Measurements from ENCODE around the gene TRAPPC1. TPM values are rescaled to one million over a fixed set of nuclear protein-coding genes. Genes with fewer than 3 reads are reported as not detected.

TRAPPC1 gene
- total RNA-seq, 2 donors from 2014 or later: 10.5 to 40.0 TPM

GRCh38 chr17:7916385-7916682 is 15.4 kb downstream of the TRAPPC1 start:
- H3K27me3 ChIP-seq: no peaks in the 10 kb centered on the region
- TF ChIP-seq POLR2A (IDR thresholded peaks at IDR 0.05) (no peak), CTCF (IDR thresholded peaks at IDR 0.05) (no peak)
- no peaks in the 10 kb centered on the region for H3K9me3 ChIP-seq
- WGBS, 2 donors: 50 to 80% methylated on average over 9 to 15 of the region's 15 CpGs
- H3K4me1 ChIP-seq: peaks cover 23% of the 10 kb centered on the region
- intact Hi-C loops (cut with DNase I): no loop called here
- DNase-seq (no peak), ATAC-seq (no peak)
- peak overlapping the region in 1 of 2 donors; percentile 19 for H3K4me3 ChIP-seq
- H3K36me3 ChIP-seq (replicated peaks in 1 of 2; ENCODE audit: insufficient read depth in 1 of 2, low read depth in 2 of 2): no peaks in the 10 kb centered on the region
- peak overlapping the region; percentile 76 to 90 (median 83) for H3K27ac ChIP-seq

- H3K36me3 ChIP-seq (replicated peaks in 1 of 2; ENCODE audit: insufficient read depth in 1 of 2, low read depth in 2 of 2): no peaks in the 10 kb centered on the region
- H3K9me3 ChIP-seq: no peaks in the 10 kb centered on the region
- WGBS, 2 donors: 0 to 1% methylated on average over 26 to 100 of the region's 100 CpGs
- no peaks in the 10 kb centered on the region for H3K27me3 ChIP-seq
- H3K4me1 ChIP-seq: peaks cover 23% of the 10 kb centered on the region
- DNase-seq: peak; percentile 88 to 93 (median 90)
- ATAC-seq: peak; percentile 88
- TF ChIP-seq CTCF (IDR thresholded peaks at IDR 0.05) (peak in 1 of 7 experiments; percentile 19), POLR2A (IDR thresholded peaks at IDR 0.05) (peak in 2 of 3 donors; percentile 55 to 57)
- peak within 1 kb of the TSS; percentile 19 to 25 for H3K4me3 ChIP-seq
- intact Hi-C loops (cut with DNase I): no loop called here
- H3K27ac ChIP-seq: peak within 1 kb of the TSS; percentile 76 to 90 (median 83)
These were observed 15.9 kb downstream of the TRAPPC1 start, which contains the start of gene RNF227 for GRCh38 chr17:7915611-7916384. Gene RNF227 (minus strand): TSS chr17:7916289. CDS start chr17:7916195, 94 bp downstream.

GRCh38 chr17:7915179-7915610 is 16.6 kb downstream of the TRAPPC1 start:
- WGBS, 2 donors: 1 to 2% methylated on average over 7 to 15 of the region's 15 CpGs
- Histone ChIP-seq H3K27ac (peak overlapping the region; percentile 76 to 90 (median 83)), H3K4me1 (peaks cover 23% of the 10 kb centered on the region), H3K4me3 (peak overlapping the region in 1 of 2 donors; percentile 25), H3K36me3 (replicated peaks in 1 of 2; ENCODE audit: insufficient read depth in 1 of 2, low read depth in 2 of 2) (peaks cover 0 to 4% of the 10 kb centered on the region in 2 donors), H3K9me3 (no peaks in the 10 kb centered on the region), H3K27me3 (no peaks in the 10 kb centered on the region)
- ATAC-seq (peak; percentile 56), DNase-seq (peak; percentile 56 to 74 (median 64))
- no peak for TF ChIP-seq CTCF (IDR thresholded peaks at IDR 0.05)
- no peak for TF ChIP-seq POLR2A (IDR thresholded peaks at IDR 0.05)
- intact Hi-C loops (cut with DNase I): no loop called here

GRCh38 chr17:7912927-7913524 is 18.7 kb downstream of the TRAPPC1 start:
- intact Hi-C loops (cut with DNase I): loop anchor here (5.0 kb wide), 1 partner anchor 74 kb away; no protein-coding TSS in a partner anchor
- H3K4me1 ChIP-seq: peaks cover 23% of the 10 kb centered on the region
- H3K27ac ChIP-seq: peak overlapping the region in 1 of 4 donors; percentile 32
- no peaks in the 10 kb centered on the region for H3K9me3 ChIP-seq
- peaks cover 0 to 14% of the 10 kb centered on the region in 2 donors for H3K36me3 ChIP-seq (replicated peaks in 1 of 2; ENCODE audit: insufficient read depth in 1 of 2, low read depth in 2 of 2)
- no peak overlapping the region for H3K4me3 ChIP-seq
- H3K27me3 ChIP-seq: no peaks in the 10 kb centered on the region
- TF ChIP-seq POLR2A (IDR thresholded peaks at IDR 0.05): no peak
- peak; percentile 38 to 93 (median 83) for TF ChIP-seq CTCF (IDR thresholded peaks at IDR 0.05)
- peak in 3 of 4 donors; percentile 40 to 74 (median 45) for DNase-seq
- WGBS, 2 donors: 30 to 48% methylated on average over 3 of the region's 3 CpGs
- ATAC-seq: peak; percentile 34
